ENCODE results near the gene ACAA1. TPM values are rescaled to one million over a fixed set of nuclear protein-coding genes. Genes with fewer than 3 reads are reported as not detected.
A peak's percentile ranks its signal among the peaks of the same experiment; 100 is the strongest.
"Not testable (repeated sequence)": the region's sequence is repeated elsewhere in the genome, so short reads cannot be mapped to it uniquely, and the experiment has no call there.

The ACAA1 gene
- polyA plus RNA-seq, 1 donor from 2014 or later: 41.8 TPM

DNA sequence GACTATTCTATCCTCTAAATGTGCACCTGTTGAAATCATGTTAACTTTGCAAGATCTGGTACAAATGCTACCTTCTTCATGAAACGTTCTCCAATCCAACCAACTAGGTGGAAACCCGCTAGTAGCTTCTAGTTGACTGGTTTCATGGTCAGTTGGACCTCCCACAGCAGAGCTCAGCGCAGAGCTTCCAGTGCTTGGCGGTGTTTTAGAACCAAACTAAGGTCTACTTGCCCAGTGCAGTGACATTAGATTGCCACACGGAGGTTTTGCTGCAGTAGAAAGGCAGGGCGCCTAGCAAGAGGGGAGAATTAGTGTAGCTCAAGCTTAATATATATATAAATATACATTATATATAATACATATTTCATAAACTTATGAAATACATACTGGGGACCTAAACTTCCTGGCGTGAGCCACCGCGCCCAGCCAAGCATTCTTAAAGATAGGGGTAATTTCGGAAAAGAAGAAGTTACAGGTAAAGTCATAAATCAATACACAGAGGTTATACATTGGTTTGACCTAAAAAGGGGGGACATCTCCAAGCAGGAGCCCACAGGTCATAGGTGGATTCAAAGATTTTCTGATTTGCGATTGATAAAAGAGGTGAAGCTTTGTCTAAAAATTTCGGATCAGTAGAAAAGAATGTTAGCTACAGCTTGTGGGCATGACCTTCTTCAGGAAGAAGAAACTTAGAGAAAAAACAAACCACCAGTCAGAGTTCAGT lies 26.4 kb upstream of the ACAA1 start:
- H3K27ac Mint-ChIP-seq: peak overlapping the region in 2 of 3 donors; percentile 46 to 95
- H3K4me3 Mint-ChIP-seq: peak overlapping the region in 3 of 4 donors; percentile 21 to 95 (median 88)
- H3K4me1 Mint-ChIP-seq: peaks cover 15 to 21% (median 19%) of the 10 kb centered on the region in 3 donors
- H3K36me3 Mint-ChIP-seq: peaks cover 2% of the 10 kb centered on the region
- no peaks in the 10 kb centered on the region for H3K27me3 Mint-ChIP-seq
- no peaks in the 10 kb centered on the region for H3K9me3 Mint-ChIP-seq

DNA sequence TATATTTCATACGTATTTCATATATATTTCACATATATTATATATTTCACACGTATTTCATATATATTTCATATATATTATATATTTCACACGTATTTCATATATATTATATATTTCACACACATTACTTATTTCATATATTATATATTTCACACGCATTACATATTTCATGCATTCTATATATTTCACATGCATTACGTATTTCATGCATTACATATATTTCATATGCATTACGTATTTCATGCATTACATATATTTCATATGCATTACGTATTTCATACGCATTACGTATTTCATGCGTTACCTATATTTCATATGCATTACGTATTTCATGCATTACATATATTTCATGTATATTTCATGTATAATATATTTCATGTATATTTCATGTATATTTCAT lies 23.8 kb upstream of the ACAA1 start:
- H3K27me3 Mint-ChIP-seq, H3K27ac Mint-ChIP-seq, H3K36me3 Mint-ChIP-seq, H3K4me3 Mint-ChIP-seq, H3K4me1 Mint-ChIP-seq, H3K9me3 Mint-ChIP-seq: not testable (repeated sequence)

DNA sequence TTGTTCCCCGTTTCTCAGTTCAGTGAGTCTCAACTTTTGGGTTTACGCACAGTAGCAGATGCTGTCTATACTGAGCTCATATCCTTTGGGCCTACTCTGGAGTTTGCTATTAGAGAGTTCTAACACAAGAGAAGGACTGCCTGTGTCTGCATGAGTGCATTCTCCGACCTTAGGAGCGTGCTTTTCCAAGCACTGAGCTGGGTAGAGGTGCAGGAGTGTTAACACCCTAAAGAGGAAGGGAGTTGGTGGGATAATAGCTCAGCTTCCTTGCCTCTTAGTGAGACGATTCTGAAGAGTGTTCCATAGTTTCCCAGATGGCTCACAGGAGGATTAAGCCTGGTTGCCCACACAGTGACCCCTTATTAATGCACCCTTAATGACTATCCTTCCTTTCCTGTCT lies 21.5 kb upstream of the ACAA1 start:
- Mint-ChIP-seq H3K27ac (no peak overlapping the region), H3K4me3 (no peak overlapping the region), H3K9me3 (no peaks in the 10 kb centered on the region), H3K36me3 (no peaks in the 10 kb centered on the region), H3K4me1 (peaks cover 0 to 11% (median 7%) of the 10 kb centered on the region in 3 donors), H3K27me3 (no peaks in the 10 kb centered on the region)

DNA sequence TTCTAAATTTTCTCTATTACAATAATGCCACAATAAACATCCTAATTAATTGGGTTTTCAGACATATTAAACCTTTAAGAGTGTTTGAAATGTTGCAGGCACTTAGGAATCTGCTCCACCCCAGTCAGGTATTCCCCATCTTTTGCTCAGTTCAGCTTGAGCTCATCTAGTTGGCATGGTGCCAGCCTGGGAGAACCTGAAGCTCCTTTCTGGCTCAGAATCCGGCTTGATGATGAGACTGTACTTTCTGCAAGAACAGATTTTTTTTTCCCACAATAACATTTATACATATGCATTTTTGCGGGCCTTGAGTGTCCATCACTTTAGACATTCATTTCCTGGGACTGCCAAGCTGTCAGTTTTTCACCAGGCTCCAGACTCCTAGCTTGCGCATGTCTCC lies 20.7 kb upstream of the ACAA1 start:
- Mint-ChIP-seq H3K9me3 (no peaks in the 10 kb centered on the region), H3K36me3 (no peaks in the 10 kb centered on the region), H3K4me3 (no peak overlapping the region), H3K4me1 (peaks cover 0 to 10% (median 7%) of the 10 kb centered on the region in 3 donors), H3K27ac (no peak overlapping the region), H3K27me3 (no peaks in the 10 kb centered on the region)

DNA sequence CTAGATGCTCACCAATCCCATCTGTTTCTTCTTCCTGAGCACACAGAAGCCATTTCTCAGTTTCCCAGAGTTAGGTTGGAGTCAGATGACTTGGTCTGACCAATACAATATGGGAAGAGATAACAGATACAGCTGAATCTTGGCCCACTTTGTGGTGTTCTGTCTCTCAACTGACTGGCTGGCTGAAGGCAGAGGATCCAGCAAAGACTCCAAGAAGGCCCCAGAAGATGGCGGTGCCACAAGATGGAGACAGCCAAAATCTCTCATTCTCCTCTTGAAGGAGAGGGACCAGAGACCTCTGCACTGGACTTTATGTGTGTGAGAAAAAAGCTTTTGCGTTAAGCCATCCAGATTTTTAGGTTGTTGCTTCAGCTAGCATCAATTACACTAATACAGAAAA lies 20.2 kb upstream of the ACAA1 start:
- Mint-ChIP-seq H3K9me3 (no peaks in the 10 kb centered on the region), H3K27ac (no peak overlapping the region), H3K4me3 (no peak overlapping the region), H3K36me3 (no peaks in the 10 kb centered on the region), H3K27me3 (no peaks in the 10 kb centered on the region), H3K4me1 (peaks cover 0 to 10% (median 7%) of the 10 kb centered on the region in 3 donors)

DNA sequence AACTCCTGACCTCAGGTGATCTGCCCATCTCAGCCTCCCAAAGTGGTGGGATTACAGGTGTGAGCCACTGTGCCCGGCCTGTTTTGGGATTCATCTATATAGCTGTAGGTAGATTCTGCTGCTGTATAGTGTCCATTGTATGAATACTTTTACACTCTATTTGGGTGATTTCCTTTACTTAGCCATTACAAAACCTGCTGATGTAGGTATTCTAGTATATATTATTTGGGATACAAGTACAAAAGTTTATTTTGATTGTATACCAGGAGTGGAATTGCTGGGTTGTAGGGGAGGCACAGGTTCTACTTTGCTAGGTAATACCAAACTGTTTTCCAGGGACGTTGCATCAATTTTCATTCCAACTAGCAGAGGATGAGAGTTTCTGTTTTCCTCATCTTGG lies 18.9 kb upstream of the ACAA1 start:
- Mint-ChIP-seq H3K4me3 (no peak overlapping the region), H3K36me3 (no peaks in the 10 kb centered on the region), H3K9me3 (peaks cover 0 to 2% (median 0%) of the 10 kb centered on the region in 3 donors), H3K27me3 (no peaks in the 10 kb centered on the region), H3K27ac (peak overlapping the region in 2 of 3 donors; percentile 35 to 38), H3K4me1 (peaks cover 11 to 19% (median 16%) of the 10 kb centered on the region in 3 donors)

DNA sequence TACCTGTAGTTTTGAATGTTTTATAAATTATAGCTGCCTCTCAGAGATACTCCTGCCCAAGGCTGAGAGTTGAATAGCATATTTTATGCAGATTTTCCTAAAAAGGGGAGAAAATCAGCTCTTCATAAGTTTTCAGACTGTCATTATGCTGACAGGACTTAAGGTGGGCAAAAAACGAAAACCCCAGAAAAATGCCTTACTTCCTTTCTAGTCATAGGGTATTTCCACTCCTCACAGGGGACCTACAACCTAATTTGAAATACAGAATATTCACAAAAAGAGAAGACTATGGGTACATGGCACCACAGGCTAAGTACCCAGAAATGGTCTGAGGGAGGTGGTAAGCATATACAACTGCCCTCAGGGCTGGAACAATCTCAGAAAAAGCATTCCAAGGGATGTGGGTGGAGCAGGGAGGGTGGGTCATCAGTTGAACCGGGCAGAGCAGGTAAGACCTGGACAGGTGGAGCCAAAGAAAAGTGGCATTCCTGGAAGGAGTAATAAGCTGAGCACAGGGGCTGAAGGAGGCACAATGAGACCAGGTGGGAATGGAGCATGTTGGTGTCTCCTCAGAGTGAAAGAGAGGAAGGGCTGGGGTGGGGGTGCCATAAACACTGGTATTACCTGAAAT lies 17.8 kb upstream of the ACAA1 start:
- H3K4me1 Mint-ChIP-seq: peaks cover 17 to 19% (median 19%) of the 10 kb centered on the region in 3 donors
- no peak overlapping the region for H3K27ac Mint-ChIP-seq
- H3K9me3 Mint-ChIP-seq: peaks cover 0 to 2% (median 0%) of the 10 kb centered on the region in 3 donors
- H3K4me3 Mint-ChIP-seq: peak overlapping the region in 1 of 4 donors; percentile 67
- no peaks in the 10 kb centered on the region for H3K36me3 Mint-ChIP-seq
- no peaks in the 10 kb centered on the region for H3K27me3 Mint-ChIP-seq

DNA sequence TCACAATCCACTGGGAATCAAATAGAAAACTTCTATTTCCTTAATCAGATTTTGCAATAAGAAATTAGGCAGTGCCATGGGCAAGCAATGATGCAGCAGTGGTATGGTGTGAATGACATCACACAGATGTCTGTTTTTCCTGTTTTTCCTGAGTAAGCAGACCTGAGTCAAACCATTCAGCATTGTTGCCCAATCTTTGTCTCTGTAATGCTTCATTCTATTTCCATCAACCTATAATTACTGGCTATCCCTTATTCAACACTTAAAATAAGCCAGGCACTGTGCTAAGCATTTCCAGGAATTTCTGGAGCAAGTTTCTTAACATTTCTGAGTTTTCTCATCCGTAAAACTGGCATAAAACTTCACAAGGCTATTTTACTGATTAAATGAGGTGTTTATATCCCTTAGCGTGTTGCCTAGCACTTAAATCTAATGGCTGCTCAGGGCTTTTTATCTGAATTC lies 17.1 kb upstream of the ACAA1 start:
- peaks cover 0 to 2% (median 0%) of the 10 kb centered on the region in 3 donors for H3K9me3 Mint-ChIP-seq
- no peaks in the 10 kb centered on the region for H3K27me3 Mint-ChIP-seq
- H3K36me3 Mint-ChIP-seq: no peaks in the 10 kb centered on the region
- no peak overlapping the region for H3K27ac Mint-ChIP-seq
- H3K4me3 Mint-ChIP-seq: no peak overlapping the region
- H3K4me1 Mint-ChIP-seq: peaks cover 23 to 26% (median 24%) of the 10 kb centered on the region in 3 donors

DNA sequence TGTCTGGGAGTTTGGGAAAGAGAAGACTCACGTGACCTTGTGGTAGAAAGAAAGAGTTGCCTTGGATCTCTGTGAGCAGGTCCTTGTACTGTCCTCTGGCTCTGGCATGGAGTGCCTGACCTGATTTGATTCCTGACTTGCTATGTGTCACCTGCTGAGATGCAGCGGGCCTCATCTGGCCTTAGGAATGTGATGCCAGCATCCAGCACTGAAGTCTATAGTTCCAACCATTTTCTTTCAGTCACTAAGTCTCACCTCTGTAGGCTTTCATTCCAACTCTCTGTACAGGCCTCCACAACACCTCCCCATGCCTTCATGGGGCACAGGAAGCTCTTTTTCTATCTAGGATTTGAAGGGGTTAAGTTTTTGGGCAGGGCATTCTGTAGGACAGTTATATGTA lies 16.3 kb upstream of the ACAA1 start:
- Mint-ChIP-seq H3K4me1 (peaks cover 21 to 28% (median 23%) of the 10 kb centered on the region in 3 donors), H3K27ac (peak overlapping the region in 1 of 3 donors; percentile 49), H3K27me3 (no peaks in the 10 kb centered on the region), H3K36me3 (no peaks in the 10 kb centered on the region), H3K4me3 (no peak overlapping the region), H3K9me3 (peaks cover 0 to 2% (median 0%) of the 10 kb centered on the region in 3 donors)

DNA sequence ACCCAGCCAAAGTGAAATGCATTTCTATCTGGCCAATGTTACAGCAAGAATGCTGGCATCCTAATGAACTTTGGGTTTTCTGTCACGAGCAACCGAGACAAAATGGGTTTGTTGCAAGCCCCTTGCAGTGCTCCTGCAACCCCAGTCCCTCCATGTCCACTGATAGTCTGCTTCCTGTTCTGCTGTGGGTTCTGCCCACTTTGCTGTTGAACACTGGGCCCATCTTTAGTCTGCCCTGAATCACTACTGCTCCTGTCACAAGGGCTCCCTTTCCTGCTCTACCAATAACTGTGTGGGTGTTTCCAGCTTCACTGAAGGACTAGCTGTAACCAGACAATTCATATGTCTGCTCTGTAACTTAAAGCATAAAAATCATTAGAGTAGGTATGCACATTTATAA lies 15.7 kb upstream of the ACAA1 start:
- Mint-ChIP-seq H3K4me3 (no peak overlapping the region), H3K36me3 (no peaks in the 10 kb centered on the region), H3K27me3 (no peaks in the 10 kb centered on the region), H3K4me1 (peaks cover 22 to 31% (median 28%) of the 10 kb centered on the region in 3 donors), H3K27ac (no peak overlapping the region), H3K9me3 (peaks cover 0 to 4% (median 0%) of the 10 kb centered on the region in 3 donors)

DNA sequence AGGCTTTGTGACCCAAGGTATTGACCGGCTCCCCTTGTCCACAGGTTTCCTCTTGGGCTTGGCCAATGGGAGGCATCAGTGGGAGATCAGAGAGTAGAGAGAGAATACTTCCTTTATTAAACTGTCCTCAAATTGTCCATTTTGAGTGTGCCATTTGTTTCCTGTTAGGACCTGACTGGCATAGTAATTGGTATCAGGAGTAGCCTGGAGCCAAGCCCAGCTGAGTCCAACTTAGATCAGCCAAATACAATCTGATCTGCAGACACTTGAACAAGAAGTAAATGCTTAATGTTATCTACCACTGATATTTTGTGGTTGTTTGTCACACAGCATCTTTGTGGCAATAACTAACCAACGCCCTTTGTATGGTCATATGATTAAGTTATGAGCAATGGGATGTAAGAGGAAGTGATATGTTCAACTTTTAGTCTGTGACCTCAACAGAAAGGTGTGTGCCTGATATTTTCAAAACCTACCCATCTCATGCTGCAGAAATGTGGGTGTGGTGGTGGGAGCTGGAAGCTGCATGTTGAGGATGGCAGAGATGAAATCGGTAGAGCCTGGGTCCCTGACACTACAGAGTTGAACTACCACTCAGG lies 14.8 kb upstream of the ACAA1 start:
- Mint-ChIP-seq H3K4me1 (peaks cover 22 to 33% (median 28%) of the 10 kb centered on the region in 3 donors), H3K27me3 (no peaks in the 10 kb centered on the region), H3K36me3 (no peaks in the 10 kb centered on the region), H3K9me3 (peaks cover 0 to 7% (median 2%) of the 10 kb centered on the region in 3 donors), H3K27ac (peak overlapping the region in 2 of 3 donors; percentile 6 to 59), H3K4me3 (peak overlapping the region in 1 of 4 donors; percentile 28)

DNA sequence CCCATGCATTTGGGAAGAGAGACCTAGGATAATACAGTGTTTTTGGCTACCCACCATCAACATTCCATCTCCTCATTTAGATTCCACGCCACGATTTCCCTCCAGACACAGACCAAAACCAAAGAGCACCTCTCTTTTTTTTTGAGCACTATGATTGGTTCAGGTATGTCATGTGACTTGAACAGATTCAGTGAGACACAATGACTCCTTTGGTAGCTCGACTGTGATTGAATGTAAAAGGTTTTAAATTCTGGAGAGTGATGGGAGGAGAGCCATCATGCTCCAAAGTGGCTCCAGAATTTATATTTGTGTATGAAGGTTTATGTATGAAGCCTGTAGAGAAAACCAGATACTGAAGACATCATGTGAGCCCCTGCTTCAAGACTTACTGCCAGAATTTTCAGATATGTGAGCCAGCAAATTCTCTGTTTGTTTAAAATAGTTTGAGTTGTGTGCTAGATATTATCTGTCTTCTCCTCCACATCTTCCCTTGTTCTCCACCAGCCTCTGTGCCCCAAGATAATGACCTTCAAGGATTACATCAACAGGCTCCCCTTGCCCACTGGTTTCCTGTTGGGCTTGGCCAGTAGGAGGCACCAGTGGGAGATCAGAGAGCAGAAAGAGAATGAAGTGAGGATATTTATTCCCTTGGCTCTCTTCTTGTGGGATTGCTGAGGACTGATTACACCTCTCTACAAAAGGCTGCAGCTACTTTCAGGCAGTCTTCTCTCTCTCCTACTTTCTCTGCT lies 14.0 kb upstream of the ACAA1 start:
- peak overlapping the region in 2 of 3 donors; percentile 6 to 39 for H3K27ac Mint-ChIP-seq
- H3K36me3 Mint-ChIP-seq: no peaks in the 10 kb centered on the region
- H3K9me3 Mint-ChIP-seq: peaks cover 3 to 7% (median 5%) of the 10 kb centered on the region in 3 donors
- H3K27me3 Mint-ChIP-seq: no peaks in the 10 kb centered on the region
- H3K4me3 Mint-ChIP-seq: peak overlapping the region in 1 of 4 donors; percentile 28
- peaks cover 22 to 33% (median 28%) of the 10 kb centered on the region in 3 donors for H3K4me1 Mint-ChIP-seq

DNA sequence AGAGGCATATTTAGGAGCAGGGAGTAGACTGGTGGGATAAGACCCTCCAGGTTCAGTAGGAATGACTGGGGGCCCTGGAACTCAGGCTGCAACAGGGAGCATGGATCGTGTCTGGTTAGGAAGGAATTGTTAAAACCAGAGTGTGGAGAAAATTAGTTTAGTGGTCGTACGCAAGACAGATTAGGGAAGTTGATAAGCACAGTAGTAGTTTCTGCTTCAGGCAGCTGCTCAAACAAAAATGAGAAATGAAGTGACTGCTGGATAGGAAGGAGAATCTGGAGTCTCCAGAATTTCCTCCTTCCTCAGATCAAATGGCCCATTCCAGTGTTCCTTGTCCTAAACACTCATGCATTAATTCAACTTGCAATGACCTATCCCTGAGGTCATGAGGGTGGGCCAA lies 12.8 kb upstream of the ACAA1 start:
- Mint-ChIP-seq H3K4me3 (peak overlapping the region in 1 of 4 donors; percentile 81), H3K4me1 (peaks cover 20 to 28% (median 27%) of the 10 kb centered on the region in 3 donors), H3K27ac (peak overlapping the region in 2 of 3 donors; percentile 9 to 88)

DNA sequence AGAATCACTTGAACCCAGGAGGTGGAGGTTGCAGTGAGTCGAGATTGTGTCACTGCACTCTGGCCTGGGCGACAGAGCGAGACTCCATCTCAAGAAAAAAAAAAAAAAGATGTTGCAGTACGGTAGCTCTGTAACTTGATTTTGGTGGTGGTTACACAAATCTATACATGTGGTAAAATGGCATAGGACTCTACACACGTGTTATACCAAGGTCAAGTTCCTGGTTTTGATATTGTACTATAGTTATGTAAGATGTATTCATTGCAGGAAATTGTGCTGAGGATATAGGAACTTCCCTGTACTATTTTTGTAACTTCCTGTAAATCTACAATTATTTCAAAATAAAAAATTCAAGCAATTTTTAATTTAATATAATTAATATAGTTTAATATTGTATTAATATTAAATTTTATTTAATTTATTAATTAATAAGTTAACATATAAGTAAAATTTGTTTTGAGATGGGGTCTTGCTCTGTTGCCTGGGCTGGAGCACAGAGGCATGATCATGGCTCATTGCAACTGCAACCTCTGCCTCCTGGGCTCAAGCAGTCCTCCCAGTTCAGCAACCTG lies 11.5 kb upstream of the ACAA1 start:
- no peak overlapping the region for H3K27ac Mint-ChIP-seq
- no peaks in the 10 kb centered on the region for H3K27me3 Mint-ChIP-seq
- no peaks in the 10 kb centered on the region for H3K36me3 Mint-ChIP-seq
- H3K4me1 Mint-ChIP-seq: peaks cover 17 to 28% (median 26%) of the 10 kb centered on the region in 3 donors
- peaks cover 3 to 7% (median 5%) of the 10 kb centered on the region in 3 donors for H3K9me3 Mint-ChIP-seq
- H3K4me3 Mint-ChIP-seq: no peak overlapping the region

More for the DNA sequence above, 12.8 kb upstream of the ACAA1 start:
- Mint-ChIP-seq H3K36me3 (no peaks in the 10 kb centered on the region), H3K9me3 (peaks cover 3 to 7% (median 5%) of the 10 kb centered on the region in 3 donors), H3K27me3 (no peaks in the 10 kb centered on the region)

Data from IgD-negative memory B cell (primary cell).